ENCODE data around the gene SMAD2. TPM values are rescaled to one million over a fixed set of nuclear protein-coding genes. Genes with fewer than 3 reads are reported as not detected.

The SMAD2 gene
- polyA plus RNA-seq, 4 donors = 22.4 to 84.9 (median 35.3) TPM

DNA sequence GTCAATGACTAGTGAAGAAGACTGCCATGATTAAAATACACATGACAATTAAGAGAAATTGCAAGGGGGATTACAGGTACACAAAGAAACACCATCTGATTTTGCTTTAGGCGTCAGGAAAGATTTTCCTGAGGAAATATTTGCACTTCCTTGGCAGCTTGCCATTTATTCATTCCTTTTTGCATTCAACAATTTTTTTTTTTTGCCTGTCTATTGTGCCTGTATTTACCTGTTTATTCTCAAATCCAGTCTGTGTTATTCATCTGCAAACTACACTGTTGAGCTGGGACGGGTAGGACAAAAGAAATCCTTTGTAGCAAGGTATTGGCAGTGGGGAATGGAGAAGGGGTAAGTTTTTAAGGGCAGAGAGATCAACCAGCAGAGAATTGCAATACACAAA is 31.8 kb downstream of the SMAD2 start:
- Histone ChIP-seq H3K27ac (ENCODE audit: low read depth in 1 of 3, low read length in 2 of 3) (no peak overlapping the region), H3K4me1 (ENCODE audit: control insufficient read depth in 3 of 3, insufficient read depth in 2 of 3, low read depth in 1 of 3, low read length in 2 of 3) (no peaks in the 10 kb centered on the region), H3K36me3 (ENCODE audit: control insufficient read depth in 3 of 3, insufficient read depth in 2 of 3, low read depth in 1 of 3, low read length in 3 of 3) (peaks cover 2 to 5% (median 4%) of the 10 kb centered on the region in 3 donors), H3K27me3 (ENCODE audit: control insufficient read depth in 3 of 3, insufficient read depth in 3 of 3, low read length in 3 of 3) (no peaks in the 10 kb centered on the region), H3K4me3 (ENCODE audit: low read depth in 1 of 3, low read length in 3 of 3) (no peak overlapping the region), H3K9me3 (ENCODE audit: control insufficient read depth in 2 of 2, insufficient read depth in 1 of 2, low read depth in 1 of 2, low read length in 1 of 2) (peaks cover 0 to 8% of the 10 kb centered on the region in 2 donors)
- FAIRE-seq (no peak), DNase-seq (no peak)
- WGBS, 3 donors = 51 to 63% (median 58%) methylated on average over 2 of the region's 2 CpGs

DNA sequence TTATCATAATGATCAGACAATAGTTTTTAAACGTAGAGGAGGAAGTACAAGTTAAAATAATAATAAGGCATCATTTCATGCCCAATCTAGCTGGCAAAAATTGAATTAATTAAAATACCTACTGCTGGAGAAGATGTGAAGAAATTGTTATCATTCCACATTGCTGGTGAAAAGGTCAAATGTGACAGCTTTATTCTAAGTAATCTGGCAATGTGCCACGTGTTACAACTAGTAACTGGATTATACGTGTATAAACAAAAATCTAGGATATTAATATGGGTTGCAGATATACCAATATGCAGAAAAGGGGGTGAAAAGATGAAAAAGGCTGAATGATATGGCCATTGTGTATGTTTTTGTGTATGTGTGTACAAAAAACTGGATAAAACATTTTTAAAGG is 32.4 kb downstream of the SMAD2 start:
- DNase-seq = no peak
- H3K36me3 ChIP-seq (ENCODE audit: control insufficient read depth in 3 of 3, insufficient read depth in 2 of 3, low read depth in 1 of 3, low read length in 3 of 3) = peaks cover 2 to 5% (median 4%) of the 10 kb centered on the region in 3 donors
- WGBS, 3 donors = 41 to 65% (median 52%) methylated on average over 3 of the region's 3 CpGs
- FAIRE-seq = no peak
- no peaks in the 10 kb centered on the region for H3K27me3 ChIP-seq (ENCODE audit: control insufficient read depth in 3 of 3, insufficient read depth in 3 of 3, low read length in 3 of 3)
- H3K27ac ChIP-seq (ENCODE audit: low read depth in 1 of 3, low read length in 2 of 3) = no peak overlapping the region
- H3K4me3 ChIP-seq (ENCODE audit: low read depth in 1 of 3, low read length in 3 of 3) = no peak overlapping the region
- peaks cover 0 to 5% of the 10 kb centered on the region in 2 donors for H3K9me3 ChIP-seq (ENCODE audit: control insufficient read depth in 2 of 2, insufficient read depth in 1 of 2, low read depth in 1 of 2, low read length in 1 of 2)
- no peaks in the 10 kb centered on the region for H3K4me1 ChIP-seq (ENCODE audit: control insufficient read depth in 3 of 3, insufficient read depth in 2 of 3, low read depth in 1 of 3, low read length in 2 of 3)

DNA sequence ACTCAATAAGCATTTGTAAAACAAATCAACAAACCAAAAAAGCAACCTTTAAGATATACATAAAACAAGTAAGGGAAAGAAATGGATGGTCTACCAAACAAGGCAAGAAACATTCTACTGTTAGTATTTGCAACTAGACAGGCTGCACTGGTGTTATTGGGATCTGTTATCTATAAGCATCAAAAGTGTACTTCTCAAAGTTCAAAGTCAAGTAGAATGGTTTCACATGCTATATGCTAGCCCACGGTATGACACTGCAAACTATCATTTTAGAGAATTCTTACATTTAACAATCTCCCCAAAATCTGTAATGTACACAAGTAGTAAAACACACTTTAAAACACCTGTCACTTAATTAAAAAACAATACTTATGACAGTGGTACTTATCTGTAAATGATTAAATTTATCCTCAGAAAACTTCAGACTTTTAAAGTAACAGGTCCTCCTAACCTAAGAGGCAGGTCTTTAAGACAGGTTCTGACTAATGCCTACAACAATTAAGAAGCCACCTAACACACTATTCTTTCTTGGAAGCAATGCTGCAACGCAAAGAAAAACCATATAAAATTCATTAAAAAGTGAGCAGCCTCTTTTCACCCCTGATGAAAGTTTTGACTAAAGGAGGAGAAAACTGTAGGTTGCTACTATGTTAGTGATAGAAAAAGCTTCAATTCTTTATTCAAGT is 34.8 kb downstream of the SMAD2 start:
- DNase-seq (peak; percentile 26 to 33), FAIRE-seq (no peak)
- no peak overlapping the region for H3K4me3 ChIP-seq (ENCODE audit: low read depth in 1 of 3, low read length in 3 of 3)
- peaks cover 2 to 7% (median 4%) of the 10 kb centered on the region in 3 donors for H3K36me3 ChIP-seq (ENCODE audit: control insufficient read depth in 3 of 3, insufficient read depth in 2 of 3, low read depth in 1 of 3, low read length in 3 of 3)
- 54 to 71% (median 59%) methylated on average over 2 of the region's 2 CpGs for WGBS, 3 donors
- H3K4me1 ChIP-seq (ENCODE audit: control insufficient read depth in 3 of 3, insufficient read depth in 2 of 3, low read depth in 1 of 3, low read length in 2 of 3) = no peaks in the 10 kb centered on the region
- H3K27me3 ChIP-seq (ENCODE audit: control insufficient read depth in 3 of 3, insufficient read depth in 3 of 3, low read length in 3 of 3) = no peaks in the 10 kb centered on the region
- no peaks in the 10 kb centered on the region for H3K9me3 ChIP-seq (ENCODE audit: control insufficient read depth in 2 of 2, insufficient read depth in 1 of 2, low read depth in 1 of 2, low read length in 1 of 2)
- H3K27ac ChIP-seq (ENCODE audit: low read depth in 1 of 3, low read length in 2 of 3) = no peak overlapping the region

DNA sequence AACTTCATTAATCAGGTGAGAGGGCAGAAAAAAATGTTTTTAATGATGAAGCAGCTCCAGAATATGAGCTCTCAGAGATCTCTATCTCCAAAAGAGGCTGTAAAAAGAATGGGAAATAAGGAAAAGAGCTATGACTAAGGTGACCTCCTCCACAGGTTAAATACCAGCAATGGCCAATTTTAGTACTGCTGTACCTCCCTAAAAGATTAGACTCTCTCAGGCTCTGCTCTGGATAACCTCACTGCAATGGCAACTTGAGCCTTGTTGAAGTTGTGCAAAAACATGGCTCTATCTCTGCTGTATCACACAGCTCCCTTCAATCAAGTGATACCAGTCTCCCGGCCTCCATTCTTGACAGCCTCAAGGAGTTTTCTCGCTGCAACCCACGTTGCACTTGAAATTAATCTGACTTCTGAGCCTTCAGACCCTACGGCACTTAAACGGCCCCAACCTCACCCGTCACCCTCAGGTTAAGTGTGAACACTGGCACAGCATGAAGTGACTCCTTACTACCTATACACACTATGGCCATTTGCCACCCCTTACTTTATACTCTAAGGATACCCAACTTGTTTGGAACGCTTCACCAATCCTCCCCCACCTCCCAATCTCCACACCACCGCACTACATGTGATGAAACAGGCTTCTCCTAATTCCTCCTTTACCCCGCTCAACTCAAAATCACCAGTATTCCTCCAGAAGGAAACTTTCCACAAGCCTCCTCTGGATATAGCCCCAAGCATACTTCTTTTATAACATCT is 36.3 kb downstream of the SMAD2 start:
- Histone ChIP-seq H3K27me3 (ENCODE audit: control insufficient read depth in 3 of 3, insufficient read depth in 3 of 3, low read length in 3 of 3) (no peaks in the 10 kb centered on the region), H3K9me3 (ENCODE audit: control insufficient read depth in 2 of 2, insufficient read depth in 1 of 2, low read depth in 1 of 2, low read length in 1 of 2) (no peaks in the 10 kb centered on the region), H3K36me3 (ENCODE audit: control insufficient read depth in 3 of 3, insufficient read depth in 2 of 3, low read depth in 1 of 3, low read length in 3 of 3) (peaks cover 3 to 7% (median 4%) of the 10 kb centered on the region in 3 donors), H3K27ac (ENCODE audit: low read depth in 1 of 3, low read length in 2 of 3) (no peak overlapping the region), H3K4me1 (ENCODE audit: control insufficient read depth in 3 of 3, insufficient read depth in 2 of 3, low read depth in 1 of 3, low read length in 2 of 3) (no peaks in the 10 kb centered on the region), H3K4me3 (ENCODE audit: low read depth in 1 of 3, low read length in 3 of 3) (no peak overlapping the region)
- DNase-seq (no peak), FAIRE-seq (no peak)
- whole genome bisulfite sequencing, 3 donors = 91 to 94% (median 93%) methylated on average over 9 of the region's 9 CpGs

DNA sequence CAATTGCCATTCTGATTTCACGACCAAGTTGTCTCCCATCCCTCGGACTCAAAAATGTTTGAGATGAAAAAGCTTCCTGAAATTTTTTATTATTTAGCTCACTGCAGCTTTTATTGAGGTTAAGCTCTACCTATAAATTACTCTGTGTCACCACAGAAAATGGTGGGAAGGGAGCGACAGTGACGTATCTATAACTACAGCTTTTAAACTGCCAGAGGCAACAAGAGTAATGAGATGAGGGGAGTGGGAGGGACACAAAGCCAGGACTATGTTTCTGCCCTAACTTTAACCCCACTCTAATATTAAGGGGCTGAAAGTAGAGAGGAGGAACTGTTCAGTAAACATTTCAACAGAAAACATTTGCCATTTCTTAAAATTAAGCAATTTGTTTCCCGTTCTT is 37.4 kb downstream of the SMAD2 start:
- H3K9me3 ChIP-seq (ENCODE audit: control insufficient read depth in 2 of 2, insufficient read depth in 1 of 2, low read depth in 1 of 2, low read length in 1 of 2) = no peaks in the 10 kb centered on the region
- DNase-seq (no peak), FAIRE-seq (no peak)
- H3K27me3 ChIP-seq (ENCODE audit: control insufficient read depth in 3 of 3, insufficient read depth in 3 of 3, low read length in 3 of 3) = no peaks in the 10 kb centered on the region
- 89 to 94% (median 90%) methylated on average over 5 of the region's 5 CpGs for WGBS, 3 donors
- H3K36me3 ChIP-seq (ENCODE audit: control insufficient read depth in 3 of 3, insufficient read depth in 2 of 3, low read depth in 1 of 3, low read length in 3 of 3) = peaks cover 4 to 7% (median 4%) of the 10 kb centered on the region in 3 donors
- H3K27ac ChIP-seq (ENCODE audit: low read depth in 1 of 3, low read length in 2 of 3) = no peak overlapping the region
- no peaks in the 10 kb centered on the region for H3K4me1 ChIP-seq (ENCODE audit: control insufficient read depth in 3 of 3, insufficient read depth in 2 of 3, low read depth in 1 of 3, low read length in 2 of 3)
- no peak overlapping the region for H3K4me3 ChIP-seq (ENCODE audit: low read depth in 1 of 3, low read length in 3 of 3)

DNA sequence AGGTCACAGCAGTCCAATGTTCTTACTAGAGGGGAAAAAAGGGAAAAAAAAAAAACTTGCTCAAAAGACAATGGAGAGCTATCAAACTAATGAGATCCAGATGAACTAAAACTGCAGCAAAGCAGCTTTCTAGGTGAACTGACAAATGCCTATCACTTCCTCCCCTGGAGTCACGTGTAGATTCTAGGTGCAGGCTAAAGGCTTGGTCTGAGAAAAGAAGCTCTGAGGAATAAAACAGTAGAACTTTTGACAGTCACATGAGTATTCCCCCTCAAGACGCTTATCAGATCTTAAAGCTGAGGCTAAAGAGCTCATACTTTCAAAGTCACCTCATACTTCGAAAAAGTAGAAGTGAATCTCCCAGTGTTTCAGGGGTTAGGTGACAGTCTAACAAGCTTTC is 42.3 kb downstream of the SMAD2 start:
- no peak overlapping the region for H3K4me3 ChIP-seq (ENCODE audit: low read depth in 1 of 3, low read length in 3 of 3)
- H3K9me3 ChIP-seq (ENCODE audit: control insufficient read depth in 2 of 2, insufficient read depth in 1 of 2, low read depth in 1 of 2, low read length in 1 of 2) = no peaks in the 10 kb centered on the region
- H3K4me1 ChIP-seq (ENCODE audit: control insufficient read depth in 3 of 3, insufficient read depth in 2 of 3, low read depth in 1 of 3, low read length in 2 of 3) = no peaks in the 10 kb centered on the region
- no peak for DNase-seq
- FAIRE-seq = no peak
- peaks cover 0 to 5% (median 2%) of the 10 kb centered on the region in 3 donors for H3K36me3 ChIP-seq (ENCODE audit: control insufficient read depth in 3 of 3, insufficient read depth in 2 of 3, low read depth in 1 of 3, low read length in 3 of 3)
- WGBS, 3 donors = 83 to 93% (median 89%) methylated on average over 3 of the region's 3 CpGs
- no peaks in the 10 kb centered on the region for H3K27me3 ChIP-seq (ENCODE audit: control insufficient read depth in 3 of 3, insufficient read depth in 3 of 3, low read length in 3 of 3)
- no peak overlapping the region for H3K27ac ChIP-seq (ENCODE audit: low read depth in 1 of 3, low read length in 2 of 3)

DNA sequence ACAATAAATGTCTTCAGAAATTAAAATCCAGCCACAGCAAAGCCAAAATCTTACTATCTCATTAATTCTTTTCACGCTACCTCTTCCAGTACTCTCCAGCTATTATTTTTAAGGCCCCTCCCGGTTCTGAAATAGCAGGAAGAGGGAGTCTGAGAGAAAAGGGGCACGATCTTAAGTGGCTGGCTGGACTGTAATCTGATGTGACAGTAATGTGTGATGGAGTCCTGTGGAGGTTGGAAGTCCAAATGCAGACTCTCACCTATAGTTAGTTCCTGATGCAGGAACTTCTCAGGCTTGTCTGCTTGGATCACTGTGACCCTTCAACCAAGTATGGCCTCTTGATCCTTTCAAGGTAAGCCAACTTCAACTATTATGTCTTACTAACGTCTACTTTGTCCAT is 43.2 kb downstream of the SMAD2 start:
- no peak for FAIRE-seq
- Histone ChIP-seq H3K27me3 (ENCODE audit: control insufficient read depth in 3 of 3, insufficient read depth in 3 of 3, low read length in 3 of 3) (no peaks in the 10 kb centered on the region), H3K27ac (ENCODE audit: low read depth in 1 of 3, low read length in 2 of 3) (no peak overlapping the region), H3K4me1 (ENCODE audit: control insufficient read depth in 3 of 3, insufficient read depth in 2 of 3, low read depth in 1 of 3, low read length in 2 of 3) (no peaks in the 10 kb centered on the region), H3K9me3 (ENCODE audit: control insufficient read depth in 2 of 2, insufficient read depth in 1 of 2, low read depth in 1 of 2, low read length in 1 of 2) (no peaks in the 10 kb centered on the region), H3K36me3 (ENCODE audit: control insufficient read depth in 3 of 3, insufficient read depth in 2 of 3, low read depth in 1 of 3, low read length in 3 of 3) (peaks cover 1 to 5% (median 2%) of the 10 kb centered on the region in 3 donors), H3K4me3 (ENCODE audit: low read depth in 1 of 3, low read length in 3 of 3) (no peak overlapping the region)
- WGBS, 3 donors = 87 to 89% (median 88%) methylated on average over 4 of the region's 4 CpGs
- DNase-seq = no peak

DNA sequence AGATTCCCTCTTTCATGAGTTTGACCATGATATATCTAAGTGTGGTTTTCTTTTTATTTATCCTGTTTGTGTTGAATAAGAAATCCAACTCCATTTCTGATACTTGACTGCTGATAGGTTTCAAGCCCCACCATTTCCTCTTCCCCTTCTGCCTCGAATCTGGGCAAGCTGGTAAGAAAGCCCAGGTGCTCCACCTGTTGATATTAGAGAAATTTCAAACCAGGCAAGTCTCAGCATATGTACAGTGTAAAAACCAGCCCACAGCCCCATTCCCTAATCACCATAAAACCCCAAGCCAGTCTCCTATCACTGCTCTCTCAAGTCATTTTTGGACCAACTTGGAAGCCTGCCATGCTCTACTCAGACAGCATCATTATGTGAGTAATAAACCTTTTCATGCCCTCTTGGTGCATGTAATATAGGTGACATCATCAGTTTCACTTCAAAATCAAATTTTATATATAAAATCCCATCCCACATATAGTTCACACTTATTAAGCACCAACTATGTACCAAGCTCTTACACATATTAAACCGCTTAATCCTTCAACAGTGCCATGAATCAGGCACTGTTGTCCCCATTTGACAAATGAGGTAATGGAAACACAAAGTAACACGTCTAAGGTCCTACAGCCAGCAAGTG is 46.6 kb downstream of the SMAD2 start:
- FAIRE-seq (no peak), DNase-seq (peak in 1 of 2 donors; percentile 12)
- Histone ChIP-seq H3K4me1 (ENCODE audit: control insufficient read depth in 3 of 3, insufficient read depth in 2 of 3, low read depth in 1 of 3, low read length in 2 of 3) (no peaks in the 10 kb centered on the region), H3K4me3 (ENCODE audit: low read depth in 1 of 3, low read length in 3 of 3) (no peak overlapping the region), H3K36me3 (ENCODE audit: control insufficient read depth in 3 of 3, insufficient read depth in 2 of 3, low read depth in 1 of 3, low read length in 3 of 3) (peaks cover 0 to 5% (median 3%) of the 10 kb centered on the region in 3 donors), H3K27me3 (ENCODE audit: control insufficient read depth in 3 of 3, insufficient read depth in 3 of 3, low read length in 3 of 3) (no peaks in the 10 kb centered on the region), H3K27ac (ENCODE audit: low read depth in 1 of 3, low read length in 2 of 3) (no peak overlapping the region), H3K9me3 (ENCODE audit: control insufficient read depth in 2 of 2, insufficient read depth in 1 of 2, low read depth in 1 of 2, low read length in 1 of 2) (no peaks in the 10 kb centered on the region)
- 54 to 73% (median 62%) methylated on average over 3 of the region's 3 CpGs for WGBS, 3 donors

All from small intestine (tissue), 7 donors.